Activated CD4-positive, alpha-beta T cell treated with anti-CD3 and anti-CD28 coated beads, Interleukin-2, amount 50 U/mL, for 24 hours (primary cell): ENCODE measurements around the gene MMP19.

Experiments used
- DNase-seq, 2 donors: peaks; one replicate each; pipeline ENCODE4 v3.0.0-alpha.2; 2020; ENCODE audit warnings: low read depth in 1 of 2, low spot score in 1 of 2

The MMP19 gene

GRCh38 chr12:55816881-55817344 lies 25.8 kb downstream of the MMP19 start:
- DNase-seq, result no peak

GRCh38 chr12:55815473-55815872 lies 27.3 kb downstream of the MMP19 start:
- DNase-seq, result no peak

GRCh38 chr12:55814257-55814656 lies 28.5 kb downstream of the MMP19 start:
- DNase-seq, result no peak

- DNase-seq, result no peak
Observed at GRCh38 chr12:55812088-55812487, 30.6 kb downstream of the MMP19 start.

- no peak for DNase-seq
Observed at GRCh38 chr12:55809274-55809673, 33.5 kb downstream of the MMP19 start.

- DNase-seq, result no peak
Observed at GRCh38 chr12:55806982-55807381, 35.8 kb downstream of the MMP19 start.

- no peak for DNase-seq
Observed at GRCh38 chr12:55797550-55797949, 45.2 kb downstream of the MMP19 start.

- DNase-seq, result no peak
Observed at GRCh38 chr12:55797068-55797467, 45.7 kb downstream of the MMP19 start.

GRCh38 chr12:55795950-55796349 lies 46.8 kb downstream of the MMP19 start:
- no peak for DNase-seq

- DNase-seq, result no peak
Observed at GRCh38 chr12:55789893-55790292, 52.8 kb downstream of the MMP19 start.

GRCh38 chr12:55789171-55789570 lies 53.6 kb downstream of the MMP19 start:
- no peak for DNase-seq

- no peak for DNase-seq
Observed at GRCh38 chr12:55788546-55788945, 54.2 kb downstream of the MMP19 start.
